DOHH2 (cell line): ENCODE measurements around the gene CHP1.
"Not testable (repeated sequence)": the region's sequence is repeated elsewhere in the genome, so short reads cannot be mapped to it uniquely, and the experiment has no call there.

Experiments used
- EZH2phosphoT487 ChIP-seq: fragments of 200-600 bp; sonication (generic); IDR thresholded peaks from 2 replicates; pipeline ENCODE4 v1.6.1; 2017; ENCODE audit warnings: borderline replicate concordance, mild to moderate bottlenecking, antibody characterized with exemption, low read length, moderate library complexity, mixed read lengths
- TF ChIP-seq, protein P1 (sequence below): fragments of 200-600 bp; sonication (generic); IDR thresholded peaks from one replicate; pipeline ENCODE4 v1.5.1; 2014; ENCODE audit warnings: antibody characterized with exemption, mild to moderate bottlenecking, low read depth, low read length; ENCODE audit not compliant: poor library complexity, severe bottlenecking

DNA sequence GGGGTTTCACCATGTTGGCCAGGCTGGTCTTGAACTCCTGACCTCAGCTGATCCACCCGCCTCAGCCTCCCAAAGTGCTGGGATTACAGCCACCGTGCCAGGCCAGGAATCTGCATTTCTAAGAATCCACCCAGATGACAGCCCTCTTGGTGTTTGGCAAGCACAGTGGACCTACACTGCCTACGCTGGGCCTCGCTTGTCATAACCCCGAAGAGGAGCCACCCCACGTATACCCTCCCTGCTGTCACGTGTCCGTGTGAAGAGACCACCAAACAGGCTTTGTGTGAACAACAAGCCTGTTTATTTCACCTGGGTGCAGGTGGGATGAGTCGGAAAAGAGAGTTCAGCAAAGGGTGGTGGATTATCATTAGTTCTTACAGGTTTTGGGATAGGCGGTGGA lies 51.4 kb downstream of the CHP1 start:
- TF ChIP-seq, protein P1, sequence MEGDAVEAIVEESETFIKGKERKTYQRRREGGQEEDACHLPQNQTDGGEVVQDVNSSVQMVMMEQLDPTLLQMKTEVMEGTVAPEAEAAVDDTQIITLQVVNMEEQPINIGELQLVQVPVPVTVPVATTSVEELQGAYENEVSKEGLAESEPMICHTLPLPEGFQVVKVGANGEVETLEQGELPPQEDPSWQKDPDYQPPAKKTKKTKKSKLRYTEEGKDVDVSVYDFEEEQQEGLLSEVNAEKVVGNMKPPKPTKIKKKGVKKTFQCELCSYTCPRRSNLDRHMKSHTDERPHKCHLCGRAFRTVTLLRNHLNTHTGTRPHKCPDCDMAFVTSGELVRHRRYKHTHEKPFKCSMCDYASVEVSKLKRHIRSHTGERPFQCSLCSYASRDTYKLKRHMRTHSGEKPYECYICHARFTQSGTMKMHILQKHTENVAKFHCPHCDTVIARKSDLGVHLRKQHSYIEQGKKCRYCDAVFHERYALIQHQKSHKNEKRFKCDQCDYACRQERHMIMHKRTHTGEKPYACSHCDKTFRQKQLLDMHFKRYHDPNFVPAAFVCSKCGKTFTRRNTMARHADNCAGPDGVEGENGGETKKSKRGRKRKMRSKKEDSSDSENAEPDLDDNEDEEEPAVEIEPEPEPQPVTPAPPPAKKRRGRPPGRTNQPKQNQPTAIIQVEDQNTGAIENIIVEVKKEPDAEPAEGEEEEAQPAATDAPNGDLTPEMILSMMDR, result not testable (repeated sequence)
- not testable (repeated sequence) for TF ChIP-seq EZH2phosphoT487
